Measurements from ENCODE around the gene CILP2. TPM values are rescaled to one million over a fixed set of nuclear protein-coding genes. Genes with fewer than 3 reads are reported as not detected.

CILP2 gene
- total and polyA plus RNA-seq, 2 of the 4 experiments (the other 2 are of a cell fraction): 0.18 to 0.87 TPM

GRCh38 chr19:19502808-19503602, 35.1 kb upstream of the CILP2 start:
- POLR2A ChIA-PET (ENCODE audit: unreplicated experiment): no interaction called here
- no peak overlapping the region for H2AK9ac ChIP-seq (replicated peaks; ENCODE audit: low read depth, low read length, poor library complexity)
- no peak overlapping the region for H2BK5ac ChIP-seq (ENCODE audit: low read depth, low read length, poor library complexity, severe bottlenecking)
- TF ChIP-seq MAFK (IDR thresholded peaks at IDR 0.05; ENCODE audit: low read depth, low read length) (no peak), RFX5 (IDR thresholded peaks at IDR 0.05; ENCODE audit: low read depth, low read length) (no peak), SMC3 (IDR thresholded peaks at IDR 0.05; ENCODE audit: low read depth, low read length) (no peak), CEBPB (IDR thresholded peaks at IDR 0.05; ENCODE audit: low read depth, low read length) (no peak), MAZ (IDR thresholded peaks at IDR 0.05; ENCODE audit: borderline replicate concordance, low read depth, low read length) (no peak), ELK1 (IDR thresholded peaks at IDR 0.05; ENCODE audit: borderline replicate concordance, low read depth, low read length) (no peak), NFE2L2 (IDR thresholded peaks at IDR 0.05; ENCODE audit: low read depth, low read length) (no peak), RAD21 (IDR thresholded peaks at IDR 0.05; ENCODE audit: low read length) (no peak), MXI1 (IDR thresholded peaks at IDR 0.05; ENCODE audit: borderline replicate concordance, low read depth, low read length) (no peak), BHLHE40 (IDR thresholded peaks at IDR 0.05; ENCODE audit: low read depth, low read length) (no peak)
- H3K4me1 ChIP-seq (ENCODE audit: control insufficient read depth, insufficient read depth, low read length): no peaks in the 10 kb centered on the region
- H3K27me3 ChIP-seq (ENCODE audit: control insufficient read depth, insufficient read depth, low read length): no peaks in the 10 kb centered on the region
- 91% methylated on average over 7 of the region's 18 CpGs; no CpG with 5 or more reads in 1 of the 2 experiments for WGBS, 2 experiments (ENCODE audit: extremely low coverage in 2 of 2, insufficient read length in 1 of 2)
- H2AFZ ChIP-seq (replicated peaks; ENCODE audit: low read length, poor library complexity): no peak overlapping the region
- no peaks in the 10 kb centered on the region; the same call in 1 of the 2 replicates for H4K20me1 ChIP-seq (ENCODE audit: insufficient read depth, low read length)
- no peak overlapping the region for H3K14ac ChIP-seq (replicated peaks; ENCODE audit: low read depth, low read length)
- dilution Hi-C loops (cut with HindIII; ENCODE audit: low sequenced_read_pairs, unreplicated experiment): no loop called here
- ATAC-seq (ENCODE audit: low read depth) (no peak), DNase-seq (no peak)
- no peaks in the 10 kb centered on the region for H3K9me3 ChIP-seq (ENCODE audit: control insufficient read depth, insufficient read depth, low read length)
- H3K9ac ChIP-seq (ENCODE audit: low read depth, low read length): no peak overlapping the region
- H3K27ac ChIP-seq (ENCODE audit: insufficient read depth, low read length): no peak overlapping the region
- no peak overlapping the region for H2BK20ac ChIP-seq (ENCODE audit: low read depth, low read length)
- intact Hi-C loops (cut with micrococcal nuclease): no loop called here
- no peak overlapping the region for H3K4me3 ChIP-seq (ENCODE audit: insufficient read depth, low read depth, low read length)
- no peak overlapping the region for H2BK15ac ChIP-seq (ENCODE audit: low read depth, low read length)
- no peak overlapping the region for H3K23ac ChIP-seq (ENCODE audit: low read depth, low read length)
- H3K36me3 ChIP-seq (ENCODE audit: control insufficient read depth, insufficient read depth, low read length): peaks cover 74% of the 10 kb centered on the region
- H3K4ac ChIP-seq (ENCODE audit: low read depth, low read length): no peak overlapping the region
- in situ Hi-C loops (cut with MboI; ENCODE audit: low sequenced_read_pairs): no loop called here
- no peak overlapping the region for H3K56ac ChIP-seq (ENCODE audit: extremely low read depth, insufficient read depth, low read length)
- BruUV-seq (replicated peaks): no TSS peak
- no peak overlapping the region for H4K91ac ChIP-seq (ENCODE audit: insufficient read depth, low read depth, low read length)
- no peak overlapping the region for H3K18ac ChIP-seq (ENCODE audit: low read depth, low read length)
- H3K9me1 ChIP-seq (ENCODE audit: insufficient read depth, low read length): no peaks in the 10 kb centered on the region; the same call in 1 of the 2 replicates
- H2AK5ac ChIP-seq (ENCODE audit: low read depth, low read length): no peak overlapping the region
- H4K8ac ChIP-seq (ENCODE audit: low read depth in 2 of 2, low read length in 2 of 2): no peak overlapping the region
- no peak overlapping the region for H2BK120ac ChIP-seq (ENCODE audit: low read depth, low read length)
- no peak overlapping the region for H3K4me2 ChIP-seq (ENCODE audit: low read depth, low read length)
- CTCF ChIA-PET: no interaction called here
- peaks cover 7 to 14% of the 10 kb centered on the region in 2 experiments; a peak in 3 of 4 replicates for H3K79me1 ChIP-seq (ENCODE audit: low read depth in 1 of 2, low read length in 2 of 2)
- H4K5ac ChIP-seq (ENCODE audit: low read depth, low read length): no peak overlapping the region

Data from IMR-90 (cell line).